ENCODE data around the gene LTBP2. TPM values are rescaled to one million over a fixed set of nuclear protein-coding genes. Genes with fewer than 3 reads are reported as not detected.

Gene LTBP2
- total and polyA plus RNA-seq, 3 donors from 2014 or later = 19.6 to 45.3 (median 23.3) TPM

- WGBS, 2 donors = 88% methylated on average over 10 of the region's 10 CpGs
- no peak for DNase-seq
- intact Hi-C loops (cut with DNase I; ENCODE audit: low total_unique reads) = no loop called here
- Histone ChIP-seq H3K4me3 (no peak overlapping the region), H3K4me1 (no peaks in the 10 kb centered on the region), H3K27me3 (no peaks in the 10 kb centered on the region), H3K36me3 (ENCODE audit: low read depth, missing control alignments) (no peaks in the 10 kb centered on the region), H3K9me3 (no peaks in the 10 kb centered on the region), H3K27ac (no peak overlapping the region)
- TF ChIP-seq POLR2A (IDR thresholded peaks at IDR 0.05) (no peak), CTCF (IDR thresholded peaks at IDR 0.05) (no peak)
These were observed 79.8 kb downstream of the LTBP2 start for GRCh38 chr14:74532246-74532645.

GRCh38 chr14:74531467-74531866 is 80.6 kb downstream of the LTBP2 start:
- no peaks in the 10 kb centered on the region for H3K9me3 ChIP-seq
- WGBS, 2 donors = 62 to 80% methylated on average over 2 to 5 of the region's 5 CpGs
- TF ChIP-seq CTCF (IDR thresholded peaks at IDR 0.05) = no peak
- no peak for TF ChIP-seq POLR2A (IDR thresholded peaks at IDR 0.05)
- intact Hi-C loops (cut with DNase I; ENCODE audit: low total_unique reads) = no loop called here
- no peaks in the 10 kb centered on the region for H3K27me3 ChIP-seq
- H3K4me3 ChIP-seq = no peak overlapping the region
- no peak for DNase-seq
- no peaks in the 10 kb centered on the region for H3K4me1 ChIP-seq
- no peak overlapping the region for H3K27ac ChIP-seq
- H3K36me3 ChIP-seq (ENCODE audit: low read depth, missing control alignments) = no peaks in the 10 kb centered on the region

GRCh38 chr14:74531006-74531405 is 81.0 kb downstream of the LTBP2 start:
- 43 to 81% methylated on average over 3 of the region's 3 CpGs for WGBS, 2 donors
- Histone ChIP-seq H3K27ac (no peak overlapping the region), H3K4me1 (no peaks in the 10 kb centered on the region), H3K36me3 (ENCODE audit: low read depth, missing control alignments) (no peaks in the 10 kb centered on the region), H3K4me3 (no peak overlapping the region), H3K9me3 (no peaks in the 10 kb centered on the region), H3K27me3 (no peaks in the 10 kb centered on the region)
- intact Hi-C loops (cut with DNase I; ENCODE audit: low total_unique reads) = no loop called here
- DNase-seq = no peak
- TF ChIP-seq POLR2A (IDR thresholded peaks at IDR 0.05) (no peak), CTCF (IDR thresholded peaks at IDR 0.05) (no peak)

- H3K27me3 ChIP-seq = no peaks in the 10 kb centered on the region
- H3K4me3 ChIP-seq = no peak overlapping the region
- DNase-seq = no peak
- intact Hi-C loops (cut with DNase I; ENCODE audit: low total_unique reads) = no loop called here
- TF ChIP-seq CTCF (IDR thresholded peaks at IDR 0.05) (no peak), POLR2A (IDR thresholded peaks at IDR 0.05) (no peak)
- H3K4me1 ChIP-seq = peaks cover 19% of the 10 kb centered on the region
- no peaks in the 10 kb centered on the region for H3K36me3 ChIP-seq (ENCODE audit: low read depth, missing control alignments)
- no peak overlapping the region for H3K27ac ChIP-seq
- H3K9me3 ChIP-seq = no peaks in the 10 kb centered on the region
- WGBS, 2 donors = 89 to 90% methylated on average over 10 of the region's 10 CpGs
These were observed 83.2 kb downstream of the LTBP2 start for GRCh38 chr14:74528886-74529285.

GRCh38 chr14:74528406-74528805 is 83.6 kb downstream of the LTBP2 start:
- Histone ChIP-seq H3K27me3 (no peaks in the 10 kb centered on the region), H3K9me3 (no peaks in the 10 kb centered on the region), H3K27ac (no peak overlapping the region), H3K4me1 (peaks cover 20% of the 10 kb centered on the region), H3K36me3 (ENCODE audit: low read depth, missing control alignments) (no peaks in the 10 kb centered on the region), H3K4me3 (no peak overlapping the region)
- TF ChIP-seq POLR2A (IDR thresholded peaks at IDR 0.05) (no peak), CTCF (IDR thresholded peaks at IDR 0.05) (no peak)
- intact Hi-C loops (cut with DNase I; ENCODE audit: low total_unique reads) = no loop called here
- 87 to 94% methylated on average over 8 to 14 of the region's 14 CpGs for WGBS, 2 donors
- no peak for DNase-seq

Measured in testis (tissue), 3 donors.